GM20431 (cell line): ENCODE data around the gene SERPINA1.

Experiments used
- in situ Hi-C: fragments of 300-500 bp; cut with MseI, MboI; formaldehyde crosslinking; loops from one replicate; pipeline ENCODE4 v1.15.0; 2020; ENCODE audit warnings: low sequenced_read_pairs; ENCODE audit not compliant: unreplicated experiment

The SERPINA1 gene

DNA sequence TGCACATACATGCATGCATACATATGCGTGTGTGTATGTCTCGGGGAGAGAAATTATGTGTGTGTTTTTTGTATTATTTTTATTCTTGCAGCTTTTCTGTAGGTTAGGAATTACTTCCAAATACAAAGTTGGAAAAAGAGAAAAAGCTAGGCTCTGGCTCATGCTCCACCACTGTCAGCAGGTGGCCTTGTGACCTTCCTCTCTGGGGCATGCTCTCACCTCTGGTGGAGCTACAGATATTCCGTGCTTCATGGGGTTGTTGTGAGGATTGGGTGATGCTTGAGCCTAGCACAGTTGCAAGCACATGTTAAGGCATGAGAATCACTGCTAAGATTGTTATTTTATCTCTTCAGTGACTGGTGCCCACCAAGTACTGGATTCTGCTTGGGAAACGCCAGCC lies 58.5 kb downstream of the SERPINA1 start:
- in situ Hi-C loops: no loop called here

DNA sequence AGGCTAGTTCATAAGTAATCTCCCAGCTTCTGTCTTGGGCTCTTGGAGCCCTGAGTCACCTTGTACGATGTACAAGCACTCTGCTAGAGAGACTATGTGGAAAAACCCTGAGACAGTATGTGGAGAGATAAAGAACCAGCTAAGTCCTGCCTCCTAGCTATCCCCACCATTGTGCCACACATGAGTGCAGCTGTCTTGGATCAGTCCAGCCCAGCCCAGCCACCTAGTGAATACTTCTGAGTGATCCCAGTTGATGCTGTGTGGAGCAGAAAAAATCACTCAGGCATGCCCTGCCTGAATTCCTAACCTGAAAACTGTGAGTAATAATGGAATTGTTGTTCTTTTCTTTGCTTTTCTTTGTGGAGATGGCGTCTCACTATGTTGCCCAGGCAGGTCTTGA lies 60.2 kb downstream of the SERPINA1 start:
- in situ Hi-C loops: no loop called here
